ENCODE measurements around the gene UTP14A. TPM values are rescaled to one million over a fixed set of nuclear protein-coding genes. Genes with fewer than 3 reads are reported as not detected.

Gene UTP14A
- total and polyA plus RNA-seq, 2 of the 13 experiments (the other 11 are each of a cell fraction or from before 2014, with no cell fraction given), result 7.4 to 19.0 TPM

DNA sequence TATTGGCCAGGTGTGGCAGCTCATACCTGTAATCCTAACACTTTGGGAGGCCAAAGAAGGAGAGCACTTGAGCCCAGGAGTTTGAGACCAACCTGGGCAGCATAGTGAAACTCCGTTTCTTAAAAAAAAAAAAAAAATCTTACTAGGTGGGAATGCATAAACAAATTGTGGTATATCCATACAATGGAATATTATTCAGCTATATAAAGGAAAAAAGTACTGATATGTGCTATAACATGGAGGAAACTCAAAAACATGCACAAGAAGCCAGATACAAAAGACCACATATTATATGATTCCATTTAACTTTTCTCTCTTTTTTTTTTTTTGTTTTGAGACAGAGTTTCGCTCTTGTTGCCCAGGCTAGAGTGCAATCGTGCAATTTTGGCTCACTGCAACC lies 63.0 kb downstream of the UTP14A start:
- no peaks in the 10 kb centered on the region for H3K9me3 ChIP-seq (ENCODE audit: low read length)
- ChIA-PET CTCF (ENCODE audit: low intra/inter-chr PET ratio, low total read pairs) (no interaction called here), POLR2A (no interaction called here)
- ATAC-seq (no peak), DNase-seq (ENCODE audit: low spot score) (no peak), FAIRE-seq (no peak)
- H3K79me2 ChIP-seq (ENCODE audit: insufficient read depth, low read length), result no peaks in the 10 kb centered on the region
- H3K4me2 ChIP-seq (ENCODE audit: low read depth, low read length), result no peak overlapping the region
- H3K36me3 ChIP-seq (replicated peaks in 1 of 2; ENCODE audit: control insufficient read depth in 1 of 2, insufficient read depth in 2 of 2, low read length in 2 of 2), result no peaks in the 10 kb centered on the region
- no peaks in the 10 kb centered on the region for H3K4me1 ChIP-seq (ENCODE audit: insufficient read depth, low read length)
- H2AFZ ChIP-seq (ENCODE audit: low read length), result no peak overlapping the region
- in situ Hi-C loops (cut with HindIII; ENCODE audit: extremely low pct_ligation_motif_present, low pct_unique_long_range_greater_than_20kb), result no loop called here
- BruUV-seq (replicated peaks), result no TSS peak
- intact Hi-C loops (cut with micrococcal nuclease; ENCODE audit: unreplicated experiment), result no loop called here
- H3K9ac ChIP-seq (ENCODE audit: insufficient read depth, low read depth, low read length), result no peak overlapping the region
- no peaks in the 10 kb centered on the region for H4K20me1 ChIP-seq (ENCODE audit: insufficient read depth, low read length)
- H3K27me3 ChIP-seq (ENCODE audit: control insufficient read depth in 1 of 2, insufficient read depth in 2 of 2, low read length in 2 of 2), result no peaks in the 10 kb centered on the region
- no peak for TF ChIP-seq ZBTB7A (CRISPR knock-in tag; IDR thresholded peaks at IDR 0.05)
- no peak for TF ChIP-seq SRSF1 (optimal IDR thresholded peaks at IDR 0.05; ENCODE audit: low read depth, low read length)
- TF ChIP-seq ZNF790 (CRISPR knock-in tag; IDR thresholded peaks at IDR 0.05; ENCODE audit: borderline replicate concordance), result no peak
- TF ChIP-seq HDAC1 (CRISPR knock-in tag; IDR thresholded peaks at IDR 0.05), result no peak
- TF ChIP-seq ZNF557 (CRISPR knock-in tag; IDR thresholded peaks at IDR 0.05), result no peak
- no peak for TF ChIP-seq ZMYM2 (CRISPR knock-in tag; IDR thresholded peaks at IDR 0.05)
- 50% methylated on average over 3 of the region's 3 CpGs for WGBS (ENCODE audit: low lambda C conversion rate)
- H3K4me3 ChIP-seq (replicated peaks in 1 of 3; ENCODE audit: insufficient read depth in 1 of 3, low read depth in 2 of 3, low read length in 3 of 3), result no peak overlapping the region
- no peak overlapping the region for H3K27ac ChIP-seq (ENCODE audit: extremely low read length, insufficient read depth, low read length)

DNA sequence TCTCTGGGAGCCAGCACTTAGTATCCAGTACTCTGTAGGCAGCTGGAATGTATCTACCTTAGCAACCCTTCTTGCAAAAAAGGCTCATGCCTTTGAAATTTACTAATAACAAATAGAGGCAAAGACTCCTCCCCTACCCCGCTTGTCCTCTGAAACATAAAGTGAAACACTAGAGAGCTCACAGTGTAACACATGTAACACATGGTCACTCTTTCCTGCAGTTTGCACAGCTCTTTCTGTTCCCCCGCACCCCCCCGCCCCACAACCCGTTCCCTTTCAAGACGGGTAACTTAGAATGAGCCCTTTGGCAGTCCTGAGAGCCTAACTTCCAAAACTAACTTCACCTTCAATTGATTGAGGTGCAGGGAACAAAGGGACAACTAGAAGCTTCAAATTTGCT lies 70.5 kb downstream of the UTP14A start:
- ATAC-seq (no peak), FAIRE-seq (no peak)
- TF ChIP-seq TRAFD1 (CRISPR knock-in tag; IDR thresholded peaks at IDR 0.05; ENCODE audit: borderline replicate concordance) (no peak), SP5 (CRISPR knock-in tag; IDR thresholded peaks at IDR 0.05; ENCODE audit: borderline replicate concordance, low read depth) (no peak), HES4 (CRISPR knock-in tag; IDR thresholded peaks at IDR 0.05; ENCODE audit: borderline replicate concordance) (no peak), PHF20 (CRISPR knock-in tag; IDR thresholded peaks at IDR 0.05) (no peak), ZNF501 (CRISPR knock-in tag; IDR thresholded peaks at IDR 0.05) (no peak), SMAD9 (CRISPR knock-in tag; IDR thresholded peaks at IDR 0.05) (no peak)
- TF ChIP-seq, protein P1, sequence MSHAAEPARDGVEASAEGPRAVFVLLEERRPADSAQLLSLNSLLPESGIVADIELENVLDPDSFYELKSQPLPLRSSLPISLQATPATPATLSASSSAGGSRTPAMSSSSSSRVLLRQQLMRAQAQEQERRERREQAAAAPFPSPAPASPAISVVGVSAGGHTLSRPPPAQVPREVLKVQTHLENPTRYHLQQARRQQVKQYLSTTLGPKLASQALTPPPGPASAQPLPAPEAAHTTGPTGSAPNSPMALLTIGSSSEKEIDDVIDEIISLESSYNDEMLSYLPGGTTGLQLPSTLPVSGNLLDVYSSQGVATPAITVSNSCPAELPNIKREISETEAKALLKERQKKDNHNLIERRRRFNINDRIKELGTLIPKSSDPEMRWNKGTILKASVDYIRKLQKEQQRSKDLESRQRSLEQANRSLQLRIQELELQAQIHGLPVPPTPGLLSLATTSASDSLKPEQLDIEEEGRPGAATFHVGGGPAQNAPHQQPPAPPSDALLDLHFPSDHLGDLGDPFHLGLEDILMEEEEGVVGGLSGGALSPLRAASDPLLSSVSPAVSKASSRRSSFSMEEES (CRISPR knock-in tag; IDR thresholded peaks at IDR 0.05), result no peak

More for the DNA sequence above, 70.5 kb downstream of the UTP14A start:
- Histone ChIP-seq H3K4me2 (ENCODE audit: low read depth, low read length) (no peak overlapping the region), H3K4me3 (replicated peaks in 1 of 3; ENCODE audit: insufficient read depth in 1 of 3, low read depth in 2 of 3, low read length in 3 of 3) (no peak overlapping the region), H3K79me2 (ENCODE audit: insufficient read depth, low read length) (no peaks in the 10 kb centered on the region), H2AFZ (ENCODE audit: low read length) (no peak overlapping the region), H4K20me1 (ENCODE audit: insufficient read depth, low read length) (no peaks in the 10 kb centered on the region), H3K9ac (ENCODE audit: insufficient read depth, low read depth, low read length) (no peak overlapping the region), H3K27me3 (ENCODE audit: control insufficient read depth in 1 of 2, insufficient read depth in 2 of 2, low read length in 2 of 2) (no peaks in the 10 kb centered on the region), H3K4me1 (ENCODE audit: insufficient read depth, low read length) (no peaks in the 10 kb centered on the region), H3K9me3 (ENCODE audit: low read length) (no peaks in the 10 kb centered on the region), H3K27ac (ENCODE audit: extremely low read length, insufficient read depth, low read length) (no peak overlapping the region), H3K36me3 (replicated peaks in 1 of 2; ENCODE audit: control insufficient read depth in 1 of 2, insufficient read depth in 2 of 2, low read length in 2 of 2) (no peaks in the 10 kb centered on the region)
- no TSS peak for BruUV-seq (replicated peaks)
- POLR2A ChIA-PET, result no interaction called here
- WGBS (ENCODE audit: low lambda C conversion rate), result 6% methylated on average over 4 of the region's 5 CpGs
- CTCF ChIA-PET (ENCODE audit: low intra/inter-chr PET ratio, low total read pairs), result no interaction called here
- in situ Hi-C loops (cut with HindIII; ENCODE audit: extremely low pct_ligation_motif_present, low pct_unique_long_range_greater_than_20kb) (no loop called here), intact Hi-C loops (cut with micrococcal nuclease; ENCODE audit: unreplicated experiment) (no loop called here)
- DNase-seq (ENCODE audit: low spot score), result no peak

Measured in HepG2 (cell line).